ENCODE data around the gene SV2C. TPM values are rescaled to one million over a fixed set of nuclear protein-coding genes. Genes with fewer than 3 reads are reported as not detected.

Gene SV2C
- total and polyA plus RNA-seq, 2 donors (not counting 1 experiment from before 2014, with no cell fraction given), result not detected

DNA sequence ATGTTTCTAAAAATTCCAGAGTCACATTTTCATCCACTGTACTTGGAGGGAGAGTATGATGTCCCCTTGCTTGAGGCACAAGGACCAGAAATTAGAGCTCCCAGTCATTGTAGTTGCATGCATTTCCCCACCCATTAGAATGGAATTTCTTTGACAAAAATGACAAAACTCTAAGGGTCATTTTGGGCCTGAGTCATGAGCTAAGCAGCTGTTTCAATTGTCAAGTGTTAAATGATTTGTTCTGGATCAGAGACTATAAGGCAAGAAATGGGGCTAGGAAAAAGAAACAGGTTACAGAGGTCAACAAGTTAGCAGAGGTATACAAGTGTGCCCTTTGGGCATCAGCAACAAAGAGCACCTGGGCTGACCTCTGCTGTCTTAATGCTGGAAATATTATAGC lies 188.7 kb downstream of the SV2C start:
- Histone ChIP-seq H2AFZ (ENCODE audit: insufficient read depth, low read depth, low read length, poor library complexity, severe bottlenecking) (no peak overlapping the region), H3K27me3 (replicated peaks in 1 of 4; ENCODE audit: control extremely low read depth in 1 of 4, control insufficient read depth in 3 of 4, insufficient read depth in 4 of 4, low read length in 3 of 4) (peaks cover 0 to 4% (median 2%) of the 10 kb centered on the region in 4 experiments), H3K4me3 (ENCODE audit: control extremely low read depth in 1 of 5, extremely low read depth in 1 of 5, insufficient read depth in 1 of 5, low read depth in 2 of 5, low read length in 4 of 5) (no peak overlapping the region), H3K79me2 (ENCODE audit: control insufficient read depth, insufficient read depth, low read length) (no peaks in the 10 kb centered on the region), H3K9ac (ENCODE audit: low read length) (no peak overlapping the region), H3K27ac (ENCODE audit: low read length in 2 of 2) (no peak overlapping the region), H3K36me3 (replicated peaks in 1 of 2; ENCODE audit: control extremely low read depth in 1 of 2, control insufficient read depth in 1 of 2, extremely low read depth in 1 of 2, insufficient read depth in 2 of 2, low read length in 1 of 2) (no peaks in the 10 kb centered on the region), H3K4me1 (ENCODE audit: control insufficient read depth in 2 of 2, insufficient read depth in 2 of 2, low read length in 2 of 2) (no peaks in the 10 kb centered on the region), H3K9me3 (ENCODE audit: control extremely low read depth in 1 of 3, control insufficient read depth in 2 of 3, insufficient read depth in 1 of 3, low read length in 2 of 3) (no peaks in the 10 kb centered on the region), H3K4me2 (replicated peaks; ENCODE audit: low read depth, low read length, poor library complexity, severe bottlenecking) (no peak overlapping the region), H4K20me1 (ENCODE audit: control insufficient read depth, insufficient read depth, low read length, poor library complexity, severe bottlenecking) (no peaks in the 10 kb centered on the region)
- H3K9me3 Mint-ChIP-seq (ENCODE audit: insufficient read depth), result no peaks in the 10 kb centered on the region
- ATAC-seq (ENCODE audit: low read depth) (no peak), DNase-seq (no peak)
- no peak overlapping the region for H3K4me3 Mint-ChIP-seq
- intact Hi-C loops (cut with micrococcal nuclease), result no loop called here
- ChIA-PET CTCF (interaction anchor here (0.7 kb wide), 1 partner anchor 305 kb away, joined by 3 read pairs; no protein-coding TSS in a partner anchor), POLR2A (no interaction called here)
- no peaks in the 10 kb centered on the region for H3K4me1 Mint-ChIP-seq
- peaks cover 24% of the 10 kb centered on the region for H3K27me3 Mint-ChIP-seq
- no peak overlapping the region for H3K27ac Mint-ChIP-seq
- TF ChIP-seq, protein P1, sequence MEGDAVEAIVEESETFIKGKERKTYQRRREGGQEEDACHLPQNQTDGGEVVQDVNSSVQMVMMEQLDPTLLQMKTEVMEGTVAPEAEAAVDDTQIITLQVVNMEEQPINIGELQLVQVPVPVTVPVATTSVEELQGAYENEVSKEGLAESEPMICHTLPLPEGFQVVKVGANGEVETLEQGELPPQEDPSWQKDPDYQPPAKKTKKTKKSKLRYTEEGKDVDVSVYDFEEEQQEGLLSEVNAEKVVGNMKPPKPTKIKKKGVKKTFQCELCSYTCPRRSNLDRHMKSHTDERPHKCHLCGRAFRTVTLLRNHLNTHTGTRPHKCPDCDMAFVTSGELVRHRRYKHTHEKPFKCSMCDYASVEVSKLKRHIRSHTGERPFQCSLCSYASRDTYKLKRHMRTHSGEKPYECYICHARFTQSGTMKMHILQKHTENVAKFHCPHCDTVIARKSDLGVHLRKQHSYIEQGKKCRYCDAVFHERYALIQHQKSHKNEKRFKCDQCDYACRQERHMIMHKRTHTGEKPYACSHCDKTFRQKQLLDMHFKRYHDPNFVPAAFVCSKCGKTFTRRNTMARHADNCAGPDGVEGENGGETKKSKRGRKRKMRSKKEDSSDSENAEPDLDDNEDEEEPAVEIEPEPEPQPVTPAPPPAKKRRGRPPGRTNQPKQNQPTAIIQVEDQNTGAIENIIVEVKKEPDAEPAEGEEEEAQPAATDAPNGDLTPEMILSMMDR (IDR thresholded peaks at IDR 0.05), result no peak
- no peak for TF ChIP-seq EZH2 (IDR thresholded peaks at IDR 0.05; ENCODE audit: borderline replicate concordance, insufficient read depth, low read depth, low read length, poor library complexity, severe bottlenecking)

DNA sequence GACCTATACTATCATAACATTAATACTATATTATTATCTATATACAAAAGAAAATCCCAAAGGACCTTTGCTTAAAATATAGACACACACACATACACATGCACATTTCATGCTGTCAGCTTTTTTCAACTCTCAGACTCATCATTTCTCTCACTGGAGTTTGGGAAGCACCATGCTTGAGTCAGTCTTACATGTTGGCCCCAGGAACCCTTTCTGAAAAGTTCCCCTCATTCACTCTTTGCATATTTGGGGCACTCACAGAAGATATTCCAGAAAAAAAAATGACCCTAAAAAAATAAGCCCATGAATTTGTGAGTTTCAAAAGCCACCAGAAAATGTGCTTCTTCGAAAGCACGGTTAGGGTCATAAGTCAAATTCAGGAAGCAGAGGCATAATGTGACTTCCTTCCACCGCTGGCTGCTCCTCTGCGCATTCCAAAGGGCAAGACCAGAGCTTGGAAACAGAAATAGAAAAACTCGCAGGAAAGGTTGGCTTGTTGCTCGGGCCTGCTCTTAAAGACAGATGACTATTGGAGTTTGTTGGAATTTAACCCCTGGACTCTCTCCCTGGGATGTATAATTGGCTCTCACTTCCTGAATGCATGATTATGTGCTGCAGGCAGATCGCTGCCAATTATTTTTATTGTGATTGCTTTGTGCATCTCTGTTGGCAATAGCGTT lies 190.2 kb downstream of the SV2C start:
- CTCF ChIA-PET, result no interaction called here
- no peak overlapping the region for H3K4me2 ChIP-seq (replicated peaks; ENCODE audit: low read depth, low read length, poor library complexity, severe bottlenecking)

More for the DNA sequence above, 190.2 kb downstream of the SV2C start:
- H3K27ac ChIP-seq (ENCODE audit: low read length in 2 of 2), result no peak overlapping the region
- TF ChIP-seq, protein P1 (IDR thresholded peaks at IDR 0.05), result no peak
- TF ChIP-seq EZH2 (IDR thresholded peaks at IDR 0.05; ENCODE audit: borderline replicate concordance, insufficient read depth, low read depth, low read length, poor library complexity, severe bottlenecking), result no peak
- POLR2A ChIA-PET, result no interaction called here
- WGBS (ENCODE audit: insufficient coverage), result 21% methylated on average over 8 of the region's 8 CpGs
- Mint-ChIP-seq H3K9me3 (ENCODE audit: insufficient read depth) (no peaks in the 10 kb centered on the region), H3K27me3 (peaks cover 14% of the 10 kb centered on the region), H3K4me3 (no peak overlapping the region), H3K4me1 (no peaks in the 10 kb centered on the region), H3K27ac (no peak overlapping the region)
- H3K9me3 ChIP-seq (ENCODE audit: control extremely low read depth in 1 of 3, control insufficient read depth in 2 of 3, insufficient read depth in 1 of 3, low read length in 2 of 3), result no peaks in the 10 kb centered on the region
- H3K4me1 ChIP-seq (ENCODE audit: control insufficient read depth in 2 of 2, insufficient read depth in 2 of 2, low read length in 2 of 2), result no peaks in the 10 kb centered on the region
- H4K20me1 ChIP-seq (ENCODE audit: control insufficient read depth, insufficient read depth, low read length, poor library complexity, severe bottlenecking), result no peaks in the 10 kb centered on the region
- no peak for ATAC-seq (ENCODE audit: low read depth)
- DNase-seq, result no peak
- H3K36me3 ChIP-seq (replicated peaks in 1 of 2; ENCODE audit: control extremely low read depth in 1 of 2, control insufficient read depth in 1 of 2, extremely low read depth in 1 of 2, insufficient read depth in 2 of 2, low read length in 1 of 2), result no peaks in the 10 kb centered on the region
- H3K9ac ChIP-seq (ENCODE audit: low read length), result no peak overlapping the region
- H3K79me2 ChIP-seq (ENCODE audit: control insufficient read depth, insufficient read depth, low read length), result no peaks in the 10 kb centered on the region
- no peak overlapping the region for H2AFZ ChIP-seq (ENCODE audit: insufficient read depth, low read depth, low read length, poor library complexity, severe bottlenecking)
- peaks cover 0 to 4% (median 0%) of the 10 kb centered on the region in 4 experiments for H3K27me3 ChIP-seq (replicated peaks in 1 of 4; ENCODE audit: control extremely low read depth in 1 of 4, control insufficient read depth in 3 of 4, insufficient read depth in 4 of 4, low read length in 3 of 4)
- intact Hi-C loops (cut with micrococcal nuclease), result no loop called here
- no peak overlapping the region for H3K4me3 ChIP-seq (ENCODE audit: control extremely low read depth in 1 of 5, extremely low read depth in 1 of 5, insufficient read depth in 1 of 5, low read depth in 2 of 5, low read length in 4 of 5)
